PC-9 (cell line): ENCODE data around the gene ELANE.

ENCODE experiments used
- CTCF ChIP-seq: fragments of 200-600 bp; sonication (generic); conservative IDR thresholded peaks from 2 replicates; pipeline ENCODE4 v1.6.1; 2017; ENCODE audit warnings: mixed run types, antibody characterized with exemption, mild to moderate bottlenecking, moderate library complexity
- EZH2 ChIP-seq: fragments of 200-600 bp; sonication (generic); IDR thresholded peaks from 2 replicates; pipeline ENCODE4 v1.8.0; 2017; ENCODE audit warnings: antibody characterized with exemption, low read depth

DNA sequence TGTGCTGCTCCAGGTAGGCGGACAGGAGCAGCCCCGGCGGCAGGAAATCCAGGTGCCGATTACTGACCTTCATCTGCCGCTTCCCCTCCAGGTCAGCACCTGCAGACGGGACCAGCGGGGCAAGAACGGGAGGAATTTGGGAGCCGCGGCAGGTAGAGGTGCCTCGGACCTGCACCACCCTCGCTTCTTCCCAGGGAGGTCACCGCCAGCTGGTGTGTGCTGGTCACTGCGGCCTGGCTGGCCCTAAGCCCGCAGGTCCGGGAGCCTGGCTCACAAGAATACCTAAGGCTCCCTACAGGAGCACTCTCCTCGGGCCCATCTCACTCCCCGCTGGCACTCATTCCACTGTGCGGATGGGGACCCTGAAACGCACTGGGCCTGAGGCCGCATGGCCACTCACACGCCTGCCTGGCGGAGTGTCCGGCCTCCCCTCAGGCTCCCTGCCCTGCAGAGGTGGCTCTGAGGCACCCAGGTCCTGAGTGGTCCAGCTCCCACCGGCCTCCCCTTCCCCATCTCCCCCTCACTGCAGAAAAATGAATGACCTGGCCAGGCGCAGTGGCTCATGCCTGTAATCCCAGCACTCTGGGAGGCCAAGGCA, 45.4 kb downstream of the ELANE start:
- TF ChIP-seq CTCF: peak; percentile 22; the same call in 1 of the 2 replicates
- no peak for TF ChIP-seq EZH2
